GM21381 (cell line): Measurements from ENCODE around the gene CX3CL1.
"Not testable (repeated sequence)": the region's sequence is repeated elsewhere in the genome, so short reads cannot be mapped to it uniquely, and the experiment has no call there.

Experiments used
- ATAC-seq: cut with Tn5 transposase; IDR thresholded peaks from one replicate; pipeline ENCODE4 v1.9.1; 2021; ENCODE audit warnings: mild to moderate bottlenecking, moderate library complexity; ENCODE audit not compliant: unreplicated experiment

Gene CX3CL1

DNA sequence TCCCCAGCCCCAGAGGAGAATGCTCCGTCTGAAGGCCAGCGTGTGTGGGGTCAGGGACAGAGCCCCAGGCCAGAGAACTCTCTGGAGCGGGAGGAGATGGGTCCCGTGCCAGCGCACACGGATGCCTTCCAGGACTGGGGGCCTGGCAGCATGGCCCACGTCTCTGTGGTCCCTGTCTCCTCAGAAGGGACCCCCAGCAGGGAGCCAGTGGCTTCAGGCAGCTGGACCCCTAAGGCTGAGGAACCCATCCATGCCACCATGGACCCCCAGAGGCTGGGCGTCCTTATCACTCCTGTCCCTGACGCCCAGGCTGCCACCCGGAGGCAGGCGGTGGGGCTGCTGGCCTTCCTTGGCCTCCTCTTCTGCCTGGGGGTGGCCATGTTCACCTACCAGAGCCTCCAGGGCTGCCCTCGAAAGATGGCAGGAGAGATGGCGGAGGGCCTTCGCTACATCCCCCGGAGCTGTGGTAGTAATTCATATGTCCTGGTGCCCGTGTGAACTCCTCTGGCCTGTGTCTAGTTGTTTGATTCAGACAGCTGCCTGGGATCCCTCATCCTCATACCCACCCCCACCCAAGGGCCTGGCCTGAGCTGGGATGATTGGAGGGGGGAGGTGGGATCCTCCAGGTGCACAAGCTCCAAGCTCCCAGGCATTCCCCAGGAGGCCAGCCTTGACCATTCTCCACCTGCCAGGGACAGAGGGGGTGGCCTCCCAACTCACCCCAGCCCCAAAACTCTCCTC is 10.4 kb downstream of the CX3CL1 start:
- ATAC-seq, result no peak

DNA sequence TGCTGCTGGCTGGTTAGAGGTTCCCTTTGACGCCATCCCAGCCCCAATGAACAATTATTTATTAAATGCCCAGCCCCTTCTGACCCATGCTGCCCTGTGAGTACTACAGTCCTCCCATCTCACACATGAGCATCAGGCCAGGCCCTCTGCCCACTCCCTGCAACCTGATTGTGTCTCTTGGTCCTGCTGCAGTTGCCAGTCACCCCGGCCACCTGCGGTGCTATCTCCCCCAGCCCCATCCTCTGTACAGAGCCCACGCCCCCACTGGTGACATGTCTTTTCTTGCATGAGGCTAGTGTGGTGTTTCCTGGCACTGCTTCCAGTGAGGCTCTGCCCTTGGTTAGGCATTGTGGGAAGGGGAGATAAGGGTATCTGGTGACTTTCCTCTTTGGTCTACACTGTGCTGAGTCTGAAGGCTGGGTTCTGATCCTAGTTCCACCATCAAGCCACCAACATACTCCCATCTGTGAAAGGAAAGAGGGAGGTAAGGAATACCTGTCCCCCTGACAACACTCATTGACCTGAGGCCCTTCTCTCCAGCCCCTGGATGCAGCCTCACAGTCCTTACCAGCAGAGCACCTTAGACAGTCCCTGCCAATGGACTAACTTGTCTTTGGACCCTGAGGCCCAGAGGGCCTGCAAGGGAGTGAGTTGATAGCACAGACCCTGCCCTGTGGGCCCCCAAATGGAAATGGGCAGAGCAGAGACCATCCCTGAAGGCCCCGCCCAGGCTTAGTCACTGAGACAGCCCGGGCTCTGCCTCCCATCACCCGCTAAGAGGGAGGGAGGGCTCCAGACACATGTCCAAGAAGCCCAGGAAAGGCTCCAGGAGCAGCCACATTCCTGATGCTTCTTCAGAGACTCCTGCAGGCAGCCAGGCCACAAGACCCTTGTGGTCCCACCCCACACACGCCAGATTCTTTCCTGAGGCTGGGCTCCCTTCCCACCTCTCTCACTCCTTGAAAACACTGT is 11.3 kb downstream of the CX3CL1 start:
- no peak for ATAC-seq

DNA sequence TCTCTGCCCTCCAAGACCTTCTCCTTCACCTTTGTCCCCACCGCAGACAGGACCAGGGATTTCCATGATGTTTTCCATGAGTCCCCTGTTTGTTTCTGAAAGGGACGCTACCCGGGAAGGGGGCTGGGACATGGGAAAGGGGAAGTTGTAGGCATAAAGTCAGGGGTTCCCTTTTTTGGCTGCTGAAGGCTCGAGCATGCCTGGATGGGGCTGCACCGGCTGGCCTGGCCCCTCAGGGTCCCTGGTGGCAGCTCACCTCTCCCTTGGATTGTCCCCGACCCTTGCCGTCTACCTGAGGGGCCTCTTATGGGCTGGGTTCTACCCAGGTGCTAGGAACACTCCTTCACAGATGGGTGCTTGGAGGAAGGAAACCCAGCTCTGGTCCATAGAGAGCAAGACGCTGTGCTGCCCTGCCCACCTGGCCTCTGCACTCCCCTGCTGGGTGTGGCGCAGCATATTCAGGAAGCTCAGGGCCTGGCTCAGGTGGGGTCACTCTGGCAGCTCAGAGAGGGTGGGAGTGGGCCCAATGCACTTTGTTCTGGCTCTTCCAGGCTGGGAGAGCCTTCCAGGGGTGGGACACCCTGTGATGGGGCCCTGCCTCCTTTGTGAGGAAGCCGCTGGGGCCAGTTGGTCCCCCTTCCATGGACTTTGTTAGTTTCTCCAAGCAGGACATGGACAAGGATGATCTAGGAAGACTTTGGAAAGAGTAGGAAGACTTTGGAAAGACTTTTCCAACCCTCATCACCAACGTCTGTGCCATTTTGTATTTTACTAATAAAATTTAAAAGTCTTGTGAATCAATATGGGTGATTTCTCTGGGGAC is 12.2 kb downstream of the CX3CL1 start:
- ATAC-seq, result no peak

DNA sequence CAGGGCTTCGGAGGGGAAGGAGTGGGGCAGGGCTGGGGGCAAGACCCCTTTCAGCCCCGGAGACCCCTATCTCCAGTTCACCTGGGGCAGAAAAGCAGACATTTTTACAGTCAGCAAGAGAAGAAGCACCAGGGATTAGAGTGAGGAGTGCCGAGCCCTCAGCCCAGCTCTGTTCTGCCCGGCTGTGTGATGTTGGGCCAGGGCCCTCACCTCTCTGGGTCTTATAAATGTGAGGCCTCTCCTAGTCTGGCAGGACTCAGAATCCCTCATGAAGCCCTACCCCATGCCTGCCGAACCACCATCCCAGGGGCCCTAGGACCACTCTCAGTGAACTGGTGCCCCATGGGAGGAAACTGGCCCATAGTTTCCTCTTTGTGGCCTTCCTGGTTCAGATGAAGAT is 12.8 kb downstream of the CX3CL1 start:
- no peak for ATAC-seq

DNA sequence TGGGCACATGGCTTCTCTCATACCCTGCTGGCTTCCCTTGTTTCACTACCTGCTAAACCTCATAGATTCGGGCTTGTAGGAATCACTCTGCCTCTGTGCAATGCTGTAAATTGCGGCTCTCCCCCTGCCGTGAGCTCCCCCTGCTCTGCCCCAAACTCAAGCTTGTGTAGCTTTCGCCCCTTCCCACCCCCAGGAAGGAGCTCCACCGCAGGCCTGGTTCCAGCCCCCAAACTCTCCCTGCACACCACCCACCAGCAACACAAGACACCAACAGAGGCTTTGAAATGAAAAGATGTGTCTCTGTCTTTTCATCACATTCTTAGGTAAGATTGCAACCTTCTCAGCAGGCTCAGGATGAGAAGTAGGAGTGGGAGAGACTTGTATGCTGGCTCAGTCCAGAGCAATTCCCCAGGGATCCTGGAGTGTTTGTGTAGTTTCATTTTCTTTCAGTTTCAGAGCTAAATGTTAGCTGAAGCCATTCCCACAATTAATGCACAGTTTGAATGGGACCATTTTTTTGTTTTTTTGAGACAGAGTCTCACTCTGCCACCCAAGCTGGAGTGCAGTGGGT is 14.2 kb downstream of the CX3CL1 start:
- no peak for ATAC-seq

DNA sequence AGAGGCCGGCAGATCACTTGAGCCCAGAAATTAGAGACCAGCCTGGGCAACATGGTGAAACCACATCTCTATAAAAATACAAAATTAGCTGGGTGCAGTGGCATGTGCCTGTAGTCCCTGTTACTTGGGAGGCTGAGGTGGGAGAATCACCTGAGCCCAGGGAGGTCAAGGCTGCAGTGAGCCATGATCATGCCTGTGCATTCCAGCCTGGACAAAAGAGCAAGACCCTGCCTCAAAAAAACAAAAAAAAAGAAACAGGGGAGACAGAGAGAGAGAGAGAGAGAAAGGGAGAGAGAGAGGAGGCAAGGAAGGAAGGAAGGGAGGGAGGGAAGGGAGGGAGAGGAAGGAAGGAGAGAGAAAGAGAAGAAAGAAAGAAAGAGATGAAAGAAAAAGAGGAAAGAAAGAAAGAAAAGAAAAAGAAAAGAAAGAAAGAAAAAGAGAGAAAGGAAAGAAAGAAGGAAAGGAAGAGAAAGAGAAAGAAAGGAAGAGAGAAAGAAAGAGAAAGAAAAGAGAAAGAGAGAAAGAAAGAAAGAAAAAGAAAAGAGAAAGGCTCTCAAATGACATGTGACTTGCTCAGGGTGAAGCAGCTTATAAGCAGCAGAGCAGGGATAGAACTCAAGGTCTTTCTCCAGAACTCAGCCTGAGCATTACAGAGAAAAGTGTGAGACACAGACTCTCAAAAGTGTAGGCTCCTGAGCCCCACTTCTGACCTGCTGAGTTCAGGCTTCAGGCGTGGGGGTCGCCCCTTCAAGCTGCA is 15.5 kb downstream of the CX3CL1 start:
- peak; percentile 40 for ATAC-seq

DNA sequence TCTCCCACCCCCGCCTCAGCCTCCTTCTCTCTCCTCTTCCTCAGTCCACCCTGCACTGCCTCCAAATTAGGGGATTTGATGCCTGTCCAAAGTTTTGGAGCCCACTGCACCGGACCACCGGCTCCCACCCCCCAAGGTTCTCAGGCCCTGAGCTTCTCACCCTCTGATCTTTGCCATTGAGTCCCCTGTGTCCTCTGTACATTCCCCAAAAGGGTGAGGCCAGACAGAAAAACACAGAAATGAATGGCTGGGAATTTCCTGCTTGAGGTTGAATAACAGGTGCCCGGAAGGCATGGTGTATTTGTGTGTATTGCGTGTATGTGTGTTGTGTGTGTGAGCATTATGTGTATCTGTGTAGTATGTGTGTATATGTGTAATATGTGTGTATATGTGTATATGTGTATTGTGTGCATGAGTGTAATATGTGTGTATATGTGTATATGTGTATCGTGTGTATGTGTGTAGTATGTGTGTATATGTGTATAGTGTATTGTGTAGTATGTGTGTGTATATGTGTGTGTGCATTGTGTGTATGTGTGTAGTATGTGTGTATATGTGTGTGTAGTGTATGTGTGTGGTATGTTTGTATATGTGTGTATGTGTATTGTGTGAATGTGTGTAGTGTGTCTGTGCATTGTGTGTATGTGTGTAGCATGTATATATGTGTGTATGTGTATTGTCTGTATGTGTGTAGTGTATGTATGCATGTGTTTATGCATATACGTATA is 16.2 kb downstream of the CX3CL1 start:
- ATAC-seq, result peak; percentile 55

DNA sequence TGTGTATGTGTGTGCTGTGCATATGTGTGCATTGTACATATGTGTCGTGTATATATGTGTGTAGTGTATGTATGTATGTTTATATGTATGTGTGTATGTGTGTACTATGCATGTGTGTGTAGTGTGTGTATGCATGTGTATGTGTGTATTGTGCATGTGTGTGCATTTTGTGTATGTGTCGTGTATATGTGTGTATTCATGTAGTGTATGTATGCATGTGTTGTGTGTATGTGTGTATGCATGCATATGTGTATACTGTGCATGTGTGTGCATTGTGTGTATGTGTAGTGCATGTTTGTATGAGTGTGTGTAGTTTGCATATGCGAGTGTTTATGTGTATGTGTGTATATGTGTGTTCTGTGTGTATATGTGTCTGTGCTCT is 16.8 kb downstream of the CX3CL1 start:
- ATAC-seq, result no peak

DNA sequence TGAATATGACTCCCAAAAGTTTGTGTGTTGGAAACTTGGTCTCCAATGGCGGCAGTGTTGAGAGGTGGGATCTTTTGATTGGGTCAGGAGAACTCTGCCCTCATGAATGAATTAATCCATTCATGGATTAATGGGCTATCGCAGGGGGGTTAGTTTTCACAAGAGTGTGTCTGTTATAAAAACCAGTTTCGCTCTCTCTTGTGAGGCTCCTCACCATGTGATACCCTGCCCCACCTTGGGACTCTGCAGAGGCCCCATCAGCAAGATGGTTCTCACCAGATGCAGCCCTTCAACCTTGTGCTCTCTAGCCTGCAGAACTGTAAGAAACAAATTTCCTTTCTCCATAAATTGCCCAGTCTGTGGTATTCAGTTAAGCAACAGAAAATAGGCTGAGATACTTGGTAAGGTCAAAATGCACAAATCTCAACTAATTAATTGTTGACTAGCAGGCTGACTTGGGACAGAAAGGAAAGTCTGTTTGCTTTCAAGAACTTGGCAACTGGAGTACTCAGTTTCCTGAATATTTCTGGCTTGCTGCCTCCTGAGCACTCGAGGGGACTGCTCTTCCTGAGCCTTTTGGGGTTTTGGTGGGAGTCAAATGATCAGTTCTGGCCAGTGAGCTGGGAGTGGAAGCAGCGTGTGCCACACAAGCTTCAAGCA is 18.5 kb downstream of the CX3CL1 start:
- ATAC-seq, result no peak

DNA sequence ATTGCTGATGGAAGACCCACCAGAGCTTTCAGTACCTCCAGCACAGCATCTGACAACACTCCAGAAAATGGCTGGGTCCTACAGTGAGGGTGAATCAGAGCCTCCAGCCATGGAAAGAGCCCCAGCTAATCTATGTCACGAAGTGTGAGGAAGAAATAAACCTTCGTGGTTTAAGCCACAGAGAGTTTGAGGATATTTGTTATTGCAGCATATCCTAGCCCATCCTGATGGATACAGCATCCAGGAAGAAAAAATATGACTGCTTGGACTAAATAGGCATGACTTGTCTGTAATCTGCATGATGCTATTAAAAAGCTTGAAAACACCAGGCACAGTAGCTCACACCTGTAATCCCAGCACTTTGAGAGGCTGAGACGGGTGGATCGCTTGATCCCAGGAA is 19.0 kb downstream of the CX3CL1 start:
- ATAC-seq, result no peak

DNA sequence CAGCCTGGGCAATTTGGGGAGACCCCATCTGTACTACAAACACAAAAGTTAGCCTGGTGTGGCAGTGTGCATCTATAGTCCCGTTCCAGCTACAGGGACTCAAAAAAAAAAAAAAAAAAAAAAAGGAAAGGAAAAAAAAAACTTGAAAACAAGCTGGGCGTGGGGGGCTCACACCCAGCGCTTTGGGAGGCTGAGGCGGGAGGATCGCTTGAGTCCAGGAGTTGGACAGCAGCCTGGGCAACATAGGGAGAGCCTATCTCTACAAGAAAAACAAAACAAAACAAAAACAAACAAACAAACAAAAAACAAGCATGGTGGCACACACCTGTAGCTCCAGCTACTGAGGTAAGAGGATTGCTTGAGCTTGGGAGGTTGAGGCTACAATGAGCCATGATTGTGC is 19.4 kb downstream of the CX3CL1 start:
- ATAC-seq, result no peak

DNA sequence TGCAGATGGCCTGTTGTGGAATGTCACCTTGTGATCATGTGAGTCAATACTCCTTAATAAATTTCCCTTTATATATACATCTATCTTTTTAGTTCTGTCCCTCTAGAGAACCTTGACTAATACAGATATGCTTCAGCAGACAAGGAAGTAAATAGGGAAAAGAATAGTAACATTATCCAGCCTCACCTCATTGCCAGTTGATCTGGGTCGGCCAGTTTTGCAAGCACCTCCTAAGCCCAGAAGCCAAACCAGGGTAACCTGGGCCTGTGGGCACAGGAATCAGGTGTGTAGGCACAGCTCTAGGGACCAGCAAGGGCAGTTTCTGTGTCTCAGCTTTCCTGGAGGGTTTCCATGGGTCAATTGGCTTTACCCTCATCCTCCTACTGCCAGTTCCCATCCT is 20.4 kb downstream of the CX3CL1 start:
- no peak for ATAC-seq

DNA sequence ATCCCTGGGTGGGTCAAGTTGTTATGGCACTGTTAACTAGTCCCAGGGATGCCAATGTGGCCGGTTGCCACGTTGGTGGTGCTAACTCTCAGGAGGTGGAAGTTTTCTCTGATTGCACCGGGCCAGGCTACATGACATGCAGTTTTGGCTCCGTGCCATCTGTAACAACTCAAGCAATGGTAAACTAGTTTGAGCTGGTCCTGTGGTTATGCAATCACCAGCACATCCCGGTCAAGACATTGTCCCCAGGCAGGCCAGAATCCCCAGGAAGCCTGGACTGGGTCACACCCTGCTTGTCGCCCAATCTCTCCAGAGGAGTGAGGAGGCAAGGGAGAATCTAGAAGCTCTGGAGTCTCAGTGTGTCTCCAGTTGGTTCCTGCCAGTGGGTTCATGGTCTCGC is 22.2 kb downstream of the CX3CL1 start:
- ATAC-seq, result no peak

DNA sequence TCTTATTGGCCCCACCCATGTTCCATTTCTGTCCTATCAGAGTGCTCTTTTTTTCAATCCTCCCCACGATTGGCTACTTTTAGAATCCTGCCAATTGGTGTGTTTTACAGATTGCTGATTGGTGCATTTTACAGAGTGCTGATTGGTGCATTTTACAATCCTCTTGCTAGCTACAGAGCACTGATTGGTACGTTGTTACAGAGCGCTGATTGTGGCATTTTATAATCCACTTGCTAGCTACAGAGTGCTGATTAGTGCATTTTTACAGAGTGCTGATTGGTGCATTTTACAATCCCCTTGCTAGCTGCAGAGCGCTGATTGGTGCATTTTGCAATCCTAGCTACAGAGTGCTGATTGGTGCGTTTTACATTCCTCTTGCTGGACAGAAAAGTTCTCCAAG is 22.7 kb downstream of the CX3CL1 start:
- no peak for ATAC-seq

DNA sequence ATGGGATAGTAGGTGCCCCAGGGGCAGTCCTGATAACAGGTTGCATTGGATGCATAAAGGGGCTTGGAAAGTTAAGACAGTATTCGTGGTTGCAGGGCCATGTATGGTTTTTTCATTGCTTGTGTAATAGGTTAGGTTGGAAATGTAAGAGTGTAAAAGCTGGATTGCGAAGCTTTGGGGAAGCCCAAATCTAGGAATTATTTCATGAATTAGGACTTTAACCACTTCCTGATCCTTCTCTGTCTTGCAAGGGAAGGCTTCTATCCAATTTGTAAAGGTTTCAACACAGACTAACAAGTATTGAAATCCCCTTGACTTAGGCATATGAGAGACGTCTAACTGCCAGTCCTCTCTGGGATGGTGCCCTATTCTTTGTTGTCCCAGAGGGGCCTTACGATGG is 24.5 kb downstream of the CX3CL1 start:
- no peak for ATAC-seq

DNA sequence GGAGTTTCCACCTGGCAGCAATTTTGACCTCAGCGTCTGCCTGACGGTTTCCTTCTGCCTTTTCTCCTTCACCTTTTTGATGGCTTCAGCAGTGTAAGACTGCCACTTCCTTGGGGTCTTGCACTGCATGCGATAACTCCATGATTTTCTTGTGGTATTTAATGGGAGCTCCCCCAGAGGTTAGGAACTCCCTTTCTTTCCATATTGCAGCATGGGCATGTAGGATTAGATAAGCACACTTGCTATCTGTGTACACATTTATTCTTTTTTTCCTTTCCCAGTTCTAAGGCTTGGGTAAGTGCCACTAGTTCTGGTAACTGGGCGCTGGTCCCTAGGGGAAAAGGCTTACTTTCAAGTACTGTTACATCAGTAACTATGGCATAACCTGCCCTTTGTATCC is 25.2 kb downstream of the CX3CL1 start:
- ATAC-seq, result not testable (repeated sequence)

DNA sequence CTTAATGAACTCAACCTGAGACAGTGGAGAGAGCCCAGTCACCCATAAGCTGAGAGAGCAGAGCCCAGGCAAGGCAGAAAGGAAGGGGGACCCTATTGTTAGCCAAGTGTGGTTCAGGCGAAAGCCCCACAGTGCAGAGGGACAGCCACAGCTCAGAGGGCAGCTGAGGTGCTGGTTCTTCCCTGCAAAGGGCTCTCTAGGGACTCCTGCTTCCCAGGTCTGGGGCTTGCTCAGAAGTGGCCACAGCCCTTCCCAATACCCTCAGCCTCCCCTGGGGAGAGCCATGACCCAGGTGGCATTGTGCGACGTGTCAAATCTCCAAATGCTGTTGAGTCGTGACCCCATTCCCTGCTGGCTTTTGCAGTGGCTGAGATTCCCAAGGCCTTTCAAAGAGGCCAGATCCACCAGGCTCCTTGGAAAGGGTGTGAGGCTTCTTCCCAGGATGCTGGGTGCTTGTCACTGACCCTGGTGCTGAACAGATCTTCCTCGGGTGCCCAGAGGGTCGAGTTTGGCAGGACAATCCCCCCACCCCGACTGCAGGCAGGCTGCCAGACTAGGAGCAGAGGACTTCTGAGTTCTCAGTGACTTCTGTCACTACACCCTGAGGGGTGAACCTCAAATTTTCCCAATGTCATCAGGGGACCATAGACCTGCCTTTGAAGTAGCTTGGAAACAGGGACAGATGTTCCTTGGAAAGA is 29.8 kb downstream of the CX3CL1 start:
- no peak for ATAC-seq
